Stimulated activated CD8-positive, alpha-beta memory T cell treated with anti-CD3 and anti-CD28 coated beads, Interleukin-12 subunit alpha, Interleukin-12 subunit beta, amount 100 ng/mL, for 4 hours (primary cell): ENCODE data around the gene ZNF232.
"Not testable (repeated sequence)": the region's sequence is repeated elsewhere in the genome, so short reads cannot be mapped to it uniquely, and the experiment has no call there.

Experiments used
- DNase-seq: peaks from one replicate; pipeline ENCODE4 v3.0.0-alpha.2; 2020; ENCODE audit warnings: low read depth

ZNF232 gene

DNA sequence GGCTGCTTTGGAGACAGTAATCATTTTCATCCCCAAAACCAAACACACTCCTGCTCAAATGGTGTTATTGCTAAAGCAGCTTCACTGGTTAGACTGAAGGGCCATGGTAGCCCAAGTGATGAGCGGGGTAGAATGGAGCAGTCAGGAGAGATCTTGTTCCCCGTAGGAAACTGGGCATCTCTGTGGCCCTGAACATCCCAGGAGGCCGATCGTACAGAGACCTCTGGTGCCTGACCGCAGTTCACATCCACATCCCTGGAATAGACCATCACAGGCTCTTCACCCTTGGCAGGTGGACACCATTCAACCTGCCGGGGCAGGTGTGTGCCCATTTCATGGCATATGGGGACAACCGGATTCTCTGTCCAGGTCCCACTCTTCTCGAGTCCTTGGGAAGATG, 18.1 kb upstream of the ZNF232 start:
- not testable (repeated sequence) for DNase-seq

DNA sequence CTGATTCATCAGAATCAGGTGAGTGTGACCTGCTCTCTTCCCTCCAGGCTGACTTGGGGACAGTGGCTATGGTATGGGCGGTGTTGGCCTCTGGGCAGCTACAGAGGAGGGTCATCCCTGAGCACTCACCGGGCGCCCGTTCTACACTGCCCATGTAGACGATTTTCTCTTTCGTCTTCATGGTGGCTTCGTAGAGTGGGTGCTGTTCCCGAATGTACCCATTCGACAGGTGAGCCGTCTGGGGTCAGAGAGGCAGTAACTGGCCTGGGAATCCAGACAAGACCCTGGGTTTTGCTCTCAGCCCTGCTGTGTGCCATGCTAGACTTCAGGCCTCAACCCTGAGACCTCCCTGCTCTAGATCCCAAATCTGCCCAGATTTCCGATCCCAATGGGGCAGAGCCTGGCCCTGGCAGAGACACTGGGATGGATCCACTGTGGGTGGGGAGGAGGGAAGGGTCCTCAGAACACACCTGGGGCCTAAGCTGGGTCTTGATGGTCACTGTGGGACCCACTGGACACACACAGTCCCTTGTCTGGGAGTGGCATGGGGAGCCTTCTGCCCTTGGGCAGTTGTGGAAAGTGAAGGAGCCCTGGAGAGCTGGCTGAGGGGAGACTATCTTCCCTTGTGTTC, 17.3 kb upstream of the ZNF232 start:
- DNase-seq: no peak

DNA sequence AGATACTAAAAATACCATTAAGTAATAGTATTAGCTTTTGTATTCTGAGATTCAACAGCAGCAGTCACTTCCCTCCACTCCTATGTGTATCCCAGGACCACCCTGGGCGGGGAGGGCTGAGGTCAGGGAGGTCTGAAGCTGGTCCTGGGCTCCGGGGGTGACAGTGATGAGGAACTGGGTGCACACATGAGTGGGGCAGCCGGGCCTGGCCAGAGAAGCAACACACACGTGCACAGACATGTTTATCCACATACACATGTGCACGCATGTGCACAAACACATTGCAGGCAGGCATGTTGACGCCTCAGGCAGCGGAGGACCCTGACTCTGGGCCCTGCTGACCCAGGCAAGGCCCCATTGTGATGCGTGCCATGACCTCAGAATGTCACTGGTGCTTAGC, 16.7 kb upstream of the ZNF232 start:
- not testable (repeated sequence) for DNase-seq

DNA sequence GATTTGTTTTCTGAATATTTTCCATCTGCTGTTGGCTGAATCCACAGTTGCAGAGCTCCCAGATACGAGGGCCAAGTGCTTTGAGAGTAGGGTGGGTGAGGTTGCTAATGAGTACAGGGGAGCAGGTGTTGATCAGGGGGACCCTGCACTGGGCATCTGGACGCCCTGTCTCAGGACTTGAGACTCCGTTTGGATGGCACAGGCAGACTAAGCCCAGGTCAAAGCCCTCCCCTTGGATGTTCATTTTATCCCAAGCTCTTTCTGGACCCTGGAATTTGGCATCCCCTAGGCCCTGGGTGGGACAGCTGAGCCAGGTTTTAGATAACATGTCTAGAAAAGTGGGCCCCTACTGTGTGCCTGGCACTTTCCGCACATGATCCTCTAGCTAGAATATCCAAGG, 16.2 kb upstream of the ZNF232 start:
- DNase-seq: no peak

DNA sequence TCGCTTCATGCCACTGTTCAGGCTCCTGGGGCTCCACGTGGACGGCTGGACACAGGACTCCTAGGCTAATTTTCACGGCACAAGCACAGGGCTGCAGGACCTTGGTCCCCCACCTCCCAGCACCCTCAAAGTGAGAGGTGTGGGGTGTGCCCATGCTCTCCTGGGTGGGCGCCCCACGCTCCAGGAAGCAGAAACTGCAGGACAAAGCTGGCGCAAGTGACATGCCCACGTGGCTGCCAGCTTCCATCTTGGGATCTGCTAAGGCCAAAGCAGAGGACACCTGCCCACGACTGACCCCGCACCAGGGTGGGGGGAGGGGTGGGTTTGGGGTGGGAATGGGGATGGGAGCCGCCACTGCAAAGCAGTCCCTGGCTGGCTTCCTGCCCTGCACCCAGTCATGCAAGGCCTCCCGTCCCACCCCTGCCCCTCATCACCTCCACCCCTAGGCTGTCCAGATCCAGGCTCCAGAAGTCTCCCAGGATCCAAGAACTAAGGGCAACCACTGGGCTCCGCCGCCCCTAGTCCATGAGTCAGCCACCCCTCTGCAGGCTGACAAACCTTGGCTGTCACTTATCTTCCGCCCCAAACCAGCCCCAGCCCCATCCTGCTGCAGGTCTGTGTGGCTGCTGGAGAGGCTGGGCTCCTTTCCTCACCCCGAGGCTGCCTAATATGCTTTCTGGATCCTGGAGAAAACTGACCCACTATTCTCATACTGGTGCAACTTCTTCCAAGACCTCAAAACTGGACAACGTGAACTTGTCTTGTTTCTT, 15.2 kb upstream of the ZNF232 start:
- no peak for DNase-seq

DNA sequence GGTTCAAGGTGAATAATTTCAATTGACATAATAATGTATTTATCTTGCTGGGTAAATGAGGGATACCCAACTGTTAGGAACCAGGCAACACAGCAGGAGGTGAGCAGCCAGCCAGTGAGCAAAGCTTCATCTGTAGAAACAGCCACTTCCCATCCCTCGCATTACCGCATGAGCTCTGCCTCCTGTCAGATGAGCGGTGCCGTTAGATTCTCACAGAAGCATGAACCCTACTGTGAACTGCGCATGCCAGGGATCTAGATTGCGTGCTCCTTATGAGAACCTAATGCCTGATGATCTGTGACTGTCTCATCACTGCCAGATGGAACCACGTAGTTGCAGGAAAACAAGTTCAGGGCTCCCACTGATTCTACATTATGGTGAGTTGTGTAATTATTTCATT, 13.2 kb upstream of the ZNF232 start:
- DNase-seq: not testable (repeated sequence)

DNA sequence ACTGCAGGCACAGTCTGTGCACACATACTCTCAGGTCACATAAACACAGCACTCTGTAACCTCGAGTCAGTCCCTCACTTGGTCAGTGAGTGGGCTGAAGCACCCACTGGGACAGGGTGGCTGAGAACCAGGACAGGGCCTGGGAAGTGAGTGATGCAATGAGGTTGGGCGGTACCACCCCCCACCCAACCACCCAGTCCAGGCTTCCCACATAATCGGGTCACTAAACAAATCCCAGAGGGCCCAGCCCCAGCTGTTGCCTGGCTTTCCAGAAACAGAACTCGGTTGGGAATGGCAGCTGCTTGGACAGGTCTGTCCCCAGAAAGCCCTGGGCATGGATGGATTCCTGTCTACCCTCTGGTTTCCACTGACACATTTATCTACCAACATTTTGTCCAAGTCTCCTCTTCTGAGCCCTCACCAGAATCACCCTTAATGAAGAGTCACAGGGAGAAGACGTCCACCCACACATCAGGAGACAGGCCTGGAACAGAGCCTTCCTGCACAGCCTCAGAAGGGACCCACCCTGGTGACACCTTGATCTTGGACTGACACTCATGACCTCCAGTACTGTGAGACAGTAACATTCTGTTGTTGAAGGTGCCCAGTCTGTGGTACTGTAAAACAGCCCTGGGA, 12.6 kb upstream of the ZNF232 start:
- DNase-seq: not testable (repeated sequence)

DNA sequence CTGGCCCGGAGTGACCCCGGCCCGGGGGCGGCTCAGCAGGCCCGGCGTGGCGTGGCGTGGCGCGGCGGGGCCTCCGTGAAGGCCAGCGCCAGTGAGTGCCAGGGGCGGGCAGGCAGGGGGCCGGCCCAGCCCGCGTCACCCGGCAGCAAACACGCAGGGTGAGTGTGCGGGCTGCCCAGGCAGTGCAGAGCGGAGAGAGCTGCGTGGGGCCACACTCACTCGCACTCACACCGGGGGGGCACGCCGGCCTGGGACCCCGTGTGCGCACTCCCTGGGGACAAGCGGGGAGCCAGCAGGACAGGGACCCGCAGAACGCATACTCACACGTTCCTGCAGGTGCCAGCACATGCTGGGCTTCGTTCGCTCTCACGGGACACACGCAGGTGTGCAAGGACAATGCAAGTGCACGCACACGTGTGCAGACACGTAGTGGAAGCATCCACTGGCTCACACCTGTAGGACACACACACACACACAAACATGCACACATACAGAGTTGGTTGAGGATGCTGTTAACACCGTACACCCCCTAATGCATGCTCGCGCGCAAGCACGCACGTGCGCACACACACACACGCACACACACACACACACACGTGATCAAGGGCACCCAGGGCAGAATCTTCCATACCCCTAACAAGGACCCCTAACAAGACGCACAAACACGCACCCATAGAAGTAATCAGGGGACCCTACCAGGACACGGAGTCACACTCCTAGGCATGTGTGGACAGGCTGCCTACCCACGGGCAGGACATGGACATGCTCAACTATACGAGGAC, 11.9 kb upstream of the ZNF232 start:
- DNase-seq: no peak

DNA sequence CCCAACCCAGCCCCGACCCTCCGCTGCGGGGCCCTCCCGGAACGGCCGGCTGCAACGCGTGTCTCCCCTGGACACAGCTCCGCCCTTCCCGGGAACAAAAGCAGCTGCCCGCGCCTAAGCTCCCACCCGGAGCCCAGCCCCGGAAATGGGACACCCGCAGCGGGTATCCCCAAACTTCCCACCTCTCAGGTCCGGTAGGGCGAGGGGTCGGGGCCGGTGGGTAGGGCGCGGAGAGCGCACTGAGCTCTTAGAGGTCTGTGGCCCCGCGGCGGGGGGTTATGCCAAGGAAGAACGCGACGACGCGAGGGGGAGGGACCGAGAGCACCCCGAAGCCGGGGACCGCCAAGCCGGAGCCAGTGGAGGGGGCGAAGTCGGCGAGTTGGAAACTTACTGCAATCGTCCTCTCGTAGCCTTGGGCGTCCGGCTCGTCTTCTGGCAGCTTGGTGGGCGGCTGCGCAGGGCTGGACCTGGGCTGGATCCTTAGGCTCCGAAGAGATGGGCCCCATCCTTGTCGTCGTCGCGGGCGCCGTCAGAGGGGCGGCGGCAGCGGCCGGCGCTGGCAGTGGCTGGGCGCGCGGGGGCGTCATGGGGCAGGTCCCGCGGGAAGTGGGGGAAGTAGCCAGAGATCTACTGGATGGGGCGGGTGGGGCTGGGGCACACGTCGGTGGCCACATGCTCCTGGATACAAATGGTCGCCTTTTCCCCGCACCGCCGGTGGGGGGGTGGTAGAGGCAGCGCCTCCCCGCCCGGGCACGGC, 11.1 kb upstream of the ZNF232 start:
- no peak for DNase-seq

DNA sequence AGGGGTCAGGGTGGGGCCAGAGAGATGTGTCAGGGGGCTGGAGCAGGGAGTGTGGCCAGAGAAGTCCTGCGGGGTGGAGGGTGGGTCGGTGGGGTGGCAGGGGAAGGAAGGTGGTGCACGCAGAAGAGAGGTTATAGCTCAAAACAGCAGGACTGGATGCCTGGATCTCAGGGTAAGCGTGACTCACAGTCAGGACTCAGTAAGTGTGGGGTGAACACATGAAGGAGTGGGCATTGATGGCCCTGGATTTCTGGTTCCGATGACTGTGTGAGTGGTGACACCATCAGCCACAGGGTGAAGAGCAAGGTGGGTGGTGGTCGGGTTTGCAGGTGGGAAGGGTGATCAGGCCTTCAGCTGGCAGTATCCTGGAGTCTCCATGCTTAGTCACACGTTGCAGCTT, 10.4 kb upstream of the ZNF232 start:
- DNase-seq: not testable (repeated sequence)

DNA sequence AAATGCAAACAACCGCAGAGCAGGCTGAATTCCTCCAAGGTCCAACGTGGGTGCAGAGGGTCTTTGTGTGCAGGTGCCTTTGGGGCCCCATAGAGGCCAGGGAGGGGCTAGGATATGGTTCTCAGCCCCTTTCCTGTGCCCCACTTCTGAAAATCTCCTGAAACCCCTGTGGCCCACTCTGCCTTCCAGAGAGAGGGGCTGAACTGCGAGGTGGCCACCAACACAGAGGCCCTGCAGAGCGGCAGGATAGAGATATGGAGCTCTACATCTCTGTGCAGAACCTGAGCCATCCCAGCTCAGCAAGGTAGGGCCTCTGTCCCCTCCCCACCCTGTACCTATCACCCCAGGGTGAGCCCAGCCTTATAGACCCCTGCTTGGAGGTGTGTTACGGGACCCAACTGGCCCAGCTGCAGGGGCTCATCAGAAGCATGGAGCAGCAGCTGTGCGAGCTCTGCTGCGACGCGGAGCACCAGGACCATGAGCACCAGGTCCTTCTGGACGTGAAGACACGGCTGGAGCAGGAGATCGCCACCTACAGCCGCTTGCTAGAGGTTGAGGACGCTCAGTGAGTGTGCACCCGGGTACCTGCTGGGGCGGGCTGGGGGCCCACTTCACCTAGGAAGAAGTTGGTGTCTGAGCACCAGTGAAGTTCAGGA, 9.6 kb upstream of the ZNF232 start:
- no peak for DNase-seq

DNA sequence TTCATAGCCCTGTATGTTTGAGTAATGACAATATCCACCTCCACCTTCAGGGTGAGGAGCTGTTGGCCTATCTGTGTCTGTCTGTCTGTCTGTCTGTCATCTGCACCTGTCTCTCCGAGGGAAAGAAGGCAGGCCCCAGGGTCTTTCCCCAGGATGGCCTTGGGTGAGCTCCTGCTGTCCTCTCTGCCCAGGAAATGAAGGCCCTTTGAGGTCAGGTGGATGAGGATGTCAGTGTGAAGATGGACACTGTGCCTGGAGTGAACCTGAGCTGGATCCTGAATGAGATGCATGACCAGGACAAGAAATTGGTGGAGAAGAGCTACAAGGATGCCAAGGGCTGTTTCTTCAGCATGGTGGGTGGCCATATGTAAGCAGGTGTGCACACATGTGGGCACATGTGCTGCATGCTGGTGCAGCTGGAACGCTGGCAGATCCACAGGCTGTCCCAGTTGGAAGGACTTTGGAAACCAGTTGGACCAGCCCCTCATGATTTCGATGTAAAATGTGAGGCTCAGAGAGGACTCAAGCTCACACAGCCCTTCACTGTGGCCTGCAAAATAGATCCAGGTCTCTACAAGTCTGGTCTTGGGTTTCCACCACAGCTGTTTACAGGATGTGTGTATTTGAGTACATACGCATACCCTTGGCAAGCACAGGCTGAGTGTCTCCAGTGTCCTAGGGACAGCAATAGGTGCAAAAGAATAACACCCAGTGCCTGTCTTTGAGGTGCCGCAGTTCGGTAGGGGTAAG, 8.9 kb upstream of the ZNF232 start:
- not testable (repeated sequence) for DNase-seq

DNA sequence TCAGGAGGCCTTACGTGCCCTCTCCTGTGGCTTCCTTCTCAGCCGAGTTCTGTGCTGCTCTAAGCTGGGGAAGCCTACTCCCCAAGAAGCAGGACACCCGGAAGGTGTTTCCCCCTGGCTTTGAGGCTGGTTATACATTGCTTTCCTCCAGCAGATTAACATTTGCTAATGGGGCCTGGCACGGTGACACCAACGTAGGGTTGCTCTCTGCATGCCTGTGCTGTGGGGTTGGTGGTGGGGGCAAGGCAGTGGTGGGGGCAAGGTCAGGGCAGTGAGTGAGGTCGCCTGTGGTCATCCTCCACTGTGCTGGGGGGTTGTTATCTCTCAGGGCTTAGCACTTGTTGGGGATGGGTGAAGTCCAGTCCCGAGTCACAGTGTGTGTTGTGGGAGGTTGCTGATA, 8.4 kb upstream of the ZNF232 start:
- DNase-seq: no peak

DNA sequence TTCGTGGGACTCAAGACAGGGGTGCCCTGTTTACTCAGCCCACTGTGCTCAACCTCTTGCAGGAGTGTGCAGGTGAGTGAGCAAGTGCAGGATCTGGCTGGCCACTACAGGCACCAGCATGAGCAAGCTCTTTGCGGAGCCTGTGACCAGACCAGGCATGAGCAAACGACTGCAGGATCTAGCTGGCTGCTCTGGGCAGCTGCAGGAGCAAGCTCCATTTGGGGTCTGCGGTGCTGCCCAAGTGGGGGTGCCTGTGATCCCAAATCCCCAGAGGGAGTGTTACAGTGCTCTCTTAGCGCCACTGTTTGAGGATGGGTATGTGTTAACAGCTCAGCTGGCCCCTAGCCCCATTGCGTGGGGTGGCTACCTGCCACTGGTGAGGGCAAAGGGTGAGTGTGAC, 6.5 kb upstream of the ZNF232 start:
- DNase-seq: no peak

DNA sequence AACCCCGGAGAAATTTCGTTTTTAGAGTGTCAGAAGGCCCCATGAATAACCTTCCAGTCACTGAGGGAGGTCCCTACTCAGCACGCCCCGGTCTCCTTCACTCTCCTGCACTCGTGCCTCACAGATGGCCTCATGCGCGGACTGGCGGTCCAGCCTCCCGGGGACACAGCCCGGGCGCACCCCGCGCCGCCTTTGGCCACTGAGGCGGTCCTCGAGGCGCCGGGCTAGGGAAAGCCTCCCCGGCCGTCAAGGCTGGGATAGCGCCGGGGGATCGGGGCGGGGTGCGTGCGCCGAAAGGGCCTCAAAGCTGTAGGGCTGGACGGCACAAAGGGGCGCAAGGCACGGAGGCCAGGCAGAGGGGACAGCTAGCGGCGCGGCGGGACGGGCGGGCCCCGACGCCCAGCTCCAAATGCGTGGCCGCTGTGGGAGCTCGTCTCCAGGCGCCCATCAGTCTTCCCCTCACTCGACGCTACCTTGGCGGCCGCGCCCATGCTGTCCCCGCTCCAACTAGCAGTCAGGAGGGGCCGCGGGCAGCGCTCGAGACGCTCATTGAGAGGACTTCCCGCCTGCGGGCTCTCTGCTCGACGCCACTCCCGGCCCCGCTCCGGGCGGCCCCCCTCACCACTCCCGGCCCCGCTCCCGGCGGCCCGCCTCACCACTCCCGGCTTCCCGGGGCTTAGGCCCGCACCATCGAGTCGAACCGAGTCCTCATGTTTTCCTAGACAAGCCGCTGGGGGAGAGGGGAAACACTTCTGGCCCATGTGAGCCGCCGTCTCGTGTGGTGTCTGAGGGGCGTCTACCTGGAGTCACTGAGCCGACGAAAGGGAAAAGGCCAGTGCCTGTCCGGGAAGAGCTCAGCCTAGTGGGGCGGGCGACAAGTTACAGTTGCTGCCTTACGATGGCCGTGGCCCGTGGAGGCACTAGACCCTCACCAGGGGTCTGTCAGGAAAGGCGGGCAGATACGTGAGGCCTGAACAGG, 4.3 kb upstream of the ZNF232 start, which contains the start of gene USP6:
Gene USP6 (plus strand): TSS at position 360 of the 979 bp plus-strand sequence. CDS start 14,336 bp downstream, outside the sequence.
- DNase-seq: no peak

DNA sequence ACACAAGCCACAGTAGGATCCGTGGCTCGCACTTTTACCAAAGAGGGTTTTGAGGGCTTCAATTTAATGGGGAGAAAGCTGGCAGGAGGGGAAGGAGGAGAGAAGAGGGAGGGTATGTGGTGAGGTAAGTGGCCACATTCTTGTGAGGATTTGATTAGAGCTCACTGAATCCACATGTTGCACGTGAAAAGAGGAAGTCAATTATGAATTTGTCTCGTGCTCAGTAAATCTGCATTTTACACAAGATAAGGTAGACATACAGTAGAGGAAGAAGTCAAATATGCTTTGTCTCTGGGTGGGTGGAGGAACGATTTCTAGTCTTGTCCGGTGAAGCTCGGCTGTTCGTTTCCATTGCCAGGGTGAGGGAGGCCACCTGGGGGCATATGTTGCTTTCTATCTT, 862 bp downstream of the ZNF232 start:
- DNase-seq: no peak

DNA sequence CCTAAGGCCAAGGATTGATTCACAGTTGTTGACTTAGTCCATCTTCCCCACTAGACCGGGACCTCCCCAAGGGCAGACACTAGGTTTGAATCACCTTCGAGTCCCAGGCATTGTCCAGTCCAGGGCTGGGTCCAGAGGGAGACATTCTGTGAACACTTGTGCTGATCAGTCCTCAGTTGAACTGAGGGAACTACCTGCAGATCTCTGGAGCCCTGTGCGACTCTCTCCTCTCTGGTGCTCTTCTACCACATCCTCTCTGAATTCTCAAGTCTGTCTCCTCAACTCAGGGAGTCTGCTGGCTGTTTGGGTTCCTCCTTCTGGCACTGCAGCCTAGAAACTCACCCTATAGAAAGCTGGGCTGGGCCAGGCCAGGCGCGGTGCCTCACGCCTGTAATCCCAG, 10.8 kb downstream of the ZNF232 start:
- no peak for DNase-seq

DNA sequence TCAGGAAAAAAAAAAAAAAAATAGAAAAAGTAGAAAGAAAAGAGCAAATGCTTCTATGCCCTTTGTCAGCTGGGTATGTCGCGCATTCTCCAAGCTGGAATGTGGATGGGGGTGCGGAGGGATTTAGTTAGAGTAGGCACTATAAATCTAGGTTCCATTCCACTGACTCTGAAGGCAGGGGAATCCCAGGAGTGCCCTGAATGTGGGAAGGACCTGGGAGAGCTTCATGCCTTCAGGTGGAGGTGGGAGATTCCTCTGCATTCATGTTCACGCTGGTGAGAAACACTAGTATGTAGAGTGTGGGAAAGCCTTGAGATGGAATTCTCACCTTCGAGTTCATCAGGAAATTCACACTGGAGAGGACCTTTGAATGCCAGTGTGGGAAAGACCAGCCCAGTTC, 12.4 kb downstream of the ZNF232 start:
- no peak for DNase-seq
